Retinal pigment epithelial cell (primary cell): ENCODE results near the gene ZNF587B.
"Not testable (repeated sequence)": the region's sequence is repeated elsewhere in the genome, so short reads cannot be mapped to it uniquely, and the experiment has no call there.

ENCODE experiments used
- DNase-seq: peaks from one replicate; pipeline ENCODE4 v3.0.0-alpha.2; 2010; ENCODE audit warnings: low read depth
- H3K4me3 ChIP-seq: 2 replicates; pipeline ENCODE4 v1.5.1; 2011; ENCODE audit warnings: mild to moderate bottlenecking, low read length, control low read depth, moderate library complexity
- TF ChIP-seq, protein P1 (sequence below): conservative IDR thresholded peaks from 2 replicates; pipeline ENCODE4 v1.5.1; 2011; ENCODE audit warnings: low read depth, low read length, control low read depth, inconsistent platforms

Gene ZNF587B

DNA sequence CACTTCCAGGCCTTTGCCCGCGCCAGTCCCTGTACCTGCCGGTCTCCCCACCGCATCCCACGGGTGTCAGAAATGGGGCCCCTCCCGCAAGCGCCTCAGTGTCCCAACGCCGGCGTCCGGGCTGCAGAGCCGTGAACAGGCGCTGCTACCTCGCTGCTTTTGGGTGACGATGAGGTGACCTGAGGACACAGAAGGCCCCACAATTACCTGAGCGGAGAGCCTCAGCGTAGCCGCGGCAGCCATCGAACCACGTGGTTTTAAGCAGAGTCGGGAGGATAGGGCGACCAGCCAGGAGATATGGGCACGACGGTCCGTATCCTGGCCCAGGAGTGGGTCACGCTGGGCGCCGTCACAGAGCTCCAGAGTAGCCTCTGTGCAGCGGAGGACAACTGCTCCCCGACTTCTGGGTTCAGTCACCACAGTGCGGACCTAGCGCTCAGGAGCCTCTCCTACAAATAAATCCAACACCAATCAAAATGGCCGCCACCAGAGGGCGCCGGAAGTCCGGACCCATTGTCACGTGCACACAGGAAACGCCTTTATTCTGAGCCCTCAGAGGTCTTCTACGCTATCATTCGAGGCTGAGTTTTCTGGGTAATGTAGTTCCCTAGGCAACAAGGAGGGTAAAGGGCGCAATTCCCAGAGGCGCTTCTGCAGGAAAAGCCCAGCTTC lies 58.6 kb downstream of the ZNF587B start, which contains the start of gene ZNF814:
ZNF814 (minus strand) TSS at position 478 of the 672 bp plus-strand sequence; CDS start at position 243, 235 bp downstream.
- peak; percentile 59 for DNase-seq
- H3K4me3 ChIP-seq = peak within 1 kb of the TSS; percentile 91
- TF ChIP-seq, protein P1, sequence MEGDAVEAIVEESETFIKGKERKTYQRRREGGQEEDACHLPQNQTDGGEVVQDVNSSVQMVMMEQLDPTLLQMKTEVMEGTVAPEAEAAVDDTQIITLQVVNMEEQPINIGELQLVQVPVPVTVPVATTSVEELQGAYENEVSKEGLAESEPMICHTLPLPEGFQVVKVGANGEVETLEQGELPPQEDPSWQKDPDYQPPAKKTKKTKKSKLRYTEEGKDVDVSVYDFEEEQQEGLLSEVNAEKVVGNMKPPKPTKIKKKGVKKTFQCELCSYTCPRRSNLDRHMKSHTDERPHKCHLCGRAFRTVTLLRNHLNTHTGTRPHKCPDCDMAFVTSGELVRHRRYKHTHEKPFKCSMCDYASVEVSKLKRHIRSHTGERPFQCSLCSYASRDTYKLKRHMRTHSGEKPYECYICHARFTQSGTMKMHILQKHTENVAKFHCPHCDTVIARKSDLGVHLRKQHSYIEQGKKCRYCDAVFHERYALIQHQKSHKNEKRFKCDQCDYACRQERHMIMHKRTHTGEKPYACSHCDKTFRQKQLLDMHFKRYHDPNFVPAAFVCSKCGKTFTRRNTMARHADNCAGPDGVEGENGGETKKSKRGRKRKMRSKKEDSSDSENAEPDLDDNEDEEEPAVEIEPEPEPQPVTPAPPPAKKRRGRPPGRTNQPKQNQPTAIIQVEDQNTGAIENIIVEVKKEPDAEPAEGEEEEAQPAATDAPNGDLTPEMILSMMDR = peak; percentile 37

GRCh38 chr19:57890706-57891105 lies 60.6 kb downstream of the ZNF587B start:
- peak; percentile 43 for DNase-seq
- H3K4me3 ChIP-seq = not testable (repeated sequence)
